GM12878 (cell line): ENCODE data around the gene EZH2. TPM values are rescaled to one million over a fixed set of nuclear protein-coding genes. Genes with fewer than 3 reads are reported as not detected.

Experiments
- ATAC-seq: fragments of 200-7000 bp; cut with Tn5 transposase; 3 replicates; pipeline ENCODE4 v1.9.1; 2020; ENCODE audit warnings: mild to moderate bottlenecking, moderate library complexity
- BruUV-seq: library from RNA; stranded (reverse); fragments of 400-500 nt; replicated peaks from 2 replicates; lab custom pipeline; 2021; lab: Mats Ljungman, UMichigan
- CTCF ChIA-PET: fragments of 300-600 bp; sonication (Branson Sonifier 250); formaldehyde crosslinking; extraction: SDS; loops from one replicate; lab custom pipeline; 2021; ENCODE audit warnings: inconsistent platforms; lab: Yijun Ruan, JAX
- POLR2A ChIA-PET: fragments of 350-600 bp; formaldehyde crosslinking; extraction: SDS; loops from one replicate; lab custom pipeline; 2021; ENCODE audit warnings: inconsistent platforms; lab: Charles Lee
- RAD21 ChIA-PET: fragments of 300-600 bp; sonication (Branson Sonifier 250); formaldehyde crosslinking; loops from one replicate; lab custom pipeline; 2023; ENCODE audit warnings: antibody characterized with exemption; ENCODE audit not compliant: unreplicated experiment; lab: Charles Lee
- SMC1A ChIA-PET: fragments of 300-600 bp; sonication (Branson Sonifier 250); formaldehyde crosslinking; loops from one replicate; lab custom pipeline; 2023; ENCODE audit not compliant: unreplicated experiment, uncharacterized antibody; lab: Charles Lee
- DNase-seq: peaks from one replicate; pipeline ENCODE4 v3.0.0-alpha.2; 2011; ENCODE audit warnings: low read depth, low spot score
- FAIRE-seq: peaks from 3 replicates; lab custom pipeline; 2011; peaks lifted over from hg19 to GRCh38; lab: Jason Lieb, UNC
- H2AFZ ChIP-seq: 2 replicates; pipeline ENCODE4 v1.6.0; 2011; ENCODE audit warnings: low read depth, low read length, control low read depth; ENCODE audit not compliant: control insufficient read depth
- H3K27ac ChIP-seq: 2 replicates; pipeline ENCODE4 v1.5.1; 2011; ENCODE audit warnings: control low read depth; ENCODE audit not compliant: control insufficient read depth, insufficient read depth
- H3K27me3 ChIP-seq, 2 experiments: replicated peaks in 1 of 2; 2 replicates each; pipeline versions ENCODE4 v1.6.0 to v1.6.1; 2011; ENCODE audit warnings: low read length in 1 of 2; ENCODE audit not compliant: control insufficient read depth in 2 of 2, insufficient read depth in 2 of 2
- H3K36me3 ChIP-seq, 2 experiments: 2 replicates each; pipeline ENCODE4 v1.5.1; 2011; ENCODE audit warnings: low read length in 1 of 2; ENCODE audit not compliant: control insufficient read depth in 2 of 2, insufficient read depth in 2 of 2
- H3K4me1 ChIP-seq: 2 replicates; pipeline ENCODE4 v1.6.1; 2011; ENCODE audit warnings: mild to moderate bottlenecking, low read length, moderate library complexity, mixed read lengths; ENCODE audit not compliant: control insufficient read depth, insufficient read depth
- H3K4me2 ChIP-seq: 2 replicates; pipeline ENCODE4 v1.6.0; 2011; ENCODE audit warnings: control low read depth; ENCODE audit not compliant: control insufficient read depth, insufficient read depth
- H3K4me3 ChIP-seq: fragments of 200-600 bp; sonication (generic); 2 replicates; pipeline ENCODE4 v1.5.1; 2016
- H3K79me2 ChIP-seq: 2 replicates; pipeline ENCODE4 v1.6.0; 2011; ENCODE audit warnings: low read length; ENCODE audit not compliant: control insufficient read depth, insufficient read depth
- H3K9ac ChIP-seq: 2 replicates; pipeline ENCODE4 v1.8.0; 2011; ENCODE audit warnings: low read length, control low read depth, mixed read lengths; ENCODE audit not compliant: control insufficient read depth, insufficient read depth
- H3K9me3 ChIP-seq: replicated peaks from 3 replicates; pipeline ENCODE4 v1.5.1; 2011; ENCODE audit warnings: mild to moderate bottlenecking, low read length; ENCODE audit not compliant: control insufficient read depth, insufficient read depth
- H4K20me1 ChIP-seq: 2 replicates; pipeline ENCODE4 v1.6.0; 2011; ENCODE audit not compliant: control insufficient read depth, insufficient read depth
- ATF7 ChIP-seq: fragments of 450-650 bp; IDR thresholded peaks from 2 replicates; pipeline ENCODE4 v1.6.1; 2016; ENCODE audit warnings: low read depth, mild to moderate bottlenecking
- BHLHE40 ChIP-seq, 2 experiments: fragments of 450-650 bp in 1 of 2; IDR thresholded peaks; 2 replicates each; pipeline ENCODE4 v1.6.1; 2011 to 2017; ENCODE audit warnings: low read depth in 2 of 2, borderline replicate concordance in 1 of 2, improper control_type of control experiment in 1 of 2, low read length in 1 of 2, mild to moderate bottlenecking in 1 of 2
- ETV6 ChIP-seq, 2 experiments: fragments of 450-650 bp in 1 of 2; IDR thresholded peaks in 1 of 2; conservative IDR thresholded peaks in 1 of 2; 2 replicates each; pipeline ENCODE4 v1.6.1; 2014; ENCODE audit warnings: antibody characterized with exemption in 1 of 2, borderline replicate concordance in 1 of 2, low read depth in 1 of 2, mild to moderate bottlenecking in 1 of 2, moderate library complexity in 1 of 2
- HCFC1 ChIP-seq: fragments of 150-350 bp; IDR thresholded peaks from 2 replicates; pipeline ENCODE4 v1.6.1; 2014; ENCODE audit warnings: low read length
- HDGF ChIP-seq: fragments of 450-650 bp; IDR thresholded peaks from 2 replicates; pipeline ENCODE4 v1.6.1; 2016; ENCODE audit warnings: antibody characterized with exemption
- POU2F2 ChIP-seq: IDR thresholded peaks from 3 replicates; pipeline ENCODE4 v1.6.1; 2011; ENCODE audit warnings: low read depth, mild to moderate bottlenecking, low read length, borderline replicate concordance
- RELA ChIP-seq: fragments of 450-650 bp; IDR thresholded peaks from 2 replicates; pipeline ENCODE4 v1.8.0; 2014; ENCODE audit warnings: borderline replicate concordance; ENCODE audit not compliant: partially characterized antibody
- ZNF207 ChIP-seq: fragments of 450-650 bp; IDR thresholded peaks from 2 replicates; pipeline ENCODE4 v1.6.1; 2014; ENCODE audit warnings: antibody characterized with exemption, mild to moderate bottlenecking, borderline replicate concordance
- WGBS: methylation state at CpG from one replicate; pipeline ENCODE4 v1.1.6; 2016; ENCODE audit warnings: low lambda C conversion rate; ENCODE audit not compliant: insufficient replicate concordance, insufficient coverage; ENCODE audit errors: missing lambda C conversion rate; 5-methylcytosine and 5-hydroxymethylcytosine counted together
- in situ Hi-C: fragments of 300-500 bp; cut with MboI; formaldehyde crosslinking; loops from 9 replicates; pipeline ENCODE4 v1.14.3; 2018; ENCODE audit warnings: mixed read lengths
- intact Hi-C: fragments of 100-400 bp; cut with micrococcal nuclease; formaldehyde crosslinking; loops from one replicate; pipeline ENCODE4 v1.14.2; 2022; ENCODE audit not compliant: unreplicated experiment
- polyA plus RNA-seq, 11 experiments: library from polyadenylated mRNA; depleted of rRNA in 4 of 11; unstranded in 6 of 11; stranded (reverse) in 5 of 11; fragments of >200 nt; fragmentation: Nextera tagmentation in 4 of 11; fragmentation: Illumina TruSeq in 1 of 11; extraction: Ambion mirVana in 4 of 11; extraction: Trizol in 1 of 11; gene quantifications; 1 replicate in 1 of 11; 2 replicates in 10 of 11; pipeline versions ENCODE4 v1.2.1 to v1.2.3, GENCODE V29; 2011 to 2016; ENCODE audit warnings: inconsistent platforms in 2 of 11, missing spikeins in 2 of 11, low read depth in 1 of 11
- total RNA-seq, 4 experiments: library from RNA; depleted of rRNA in 3 of 4; stranded (reverse); fragments of >200 nt in 3 of 4; fragmentation: Illumina TruSeq in 1 of 4; extraction: Trizol in 1 of 4; gene quantifications; 2 replicates each; pipeline versions ENCODE4 v1.2.1 to v1.2.3, GENCODE V29; 2013 to 2021
- TF ChIP-seq, protein P1 (sequence below): fragments of 450-650 bp; IDR thresholded peaks from 2 replicates; pipeline ENCODE4 v1.6.1; 2017; ENCODE audit warnings: mild to moderate bottlenecking
- TF ChIP-seq, protein P2 (sequence below): IDR thresholded peaks from 2 replicates; pipeline ENCODE4 v1.6.1; 2012; ENCODE audit warnings: mild to moderate bottlenecking, low read depth, low read length

Gene EZH2
- total and polyA plus RNA-seq, 10 of the 15 experiments (the other 5 are each of a cell fraction or from before 2014, with no cell fraction given) = 19.4 to 69.6 (median 40.8) TPM

DNA sequence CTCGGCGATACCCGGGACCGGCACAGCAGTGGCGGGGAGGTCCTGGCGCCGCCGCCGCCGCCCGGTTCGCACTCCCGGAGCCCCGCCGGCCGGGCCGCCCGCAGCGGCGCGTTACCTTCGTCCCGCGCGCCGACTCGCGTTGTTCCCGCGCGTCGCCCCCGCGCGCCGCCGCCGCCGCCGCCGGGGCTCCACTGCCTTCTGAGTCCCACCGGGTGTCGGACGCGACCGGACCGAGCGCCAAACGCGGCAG, at the start of gene EZH2 (continued):
- TF ChIP-seq RELA = no peak

DNA sequence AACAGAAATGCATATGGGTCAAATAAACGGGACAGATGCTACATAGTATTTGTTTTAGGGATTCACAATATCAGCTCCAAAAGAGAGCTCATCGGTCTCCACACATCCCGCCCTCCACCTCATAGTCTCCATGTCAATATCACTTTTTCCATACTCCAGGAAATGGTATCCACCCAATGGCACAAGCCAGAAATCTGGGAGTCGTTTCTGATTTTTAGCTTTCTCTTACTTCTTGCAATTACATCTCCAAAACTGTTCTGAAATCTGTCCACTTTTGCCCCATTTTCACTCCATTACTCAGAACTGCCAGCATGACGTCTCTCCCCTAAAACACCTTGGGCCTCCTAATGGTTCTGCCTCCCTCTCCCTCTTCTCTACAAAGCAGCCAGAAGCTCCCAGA, 47.4 kb upstream of the EZH2 start:
- Histone ChIP-seq H3K9ac (no peak overlapping the region), H3K27ac (no peak overlapping the region), H3K79me2 (no peaks in the 10 kb centered on the region), H3K4me3 (no peak overlapping the region), H3K36me3 (no peaks in the 10 kb centered on the region), H3K4me1 (no peaks in the 10 kb centered on the region; the same call in 1 of the 2 replicates), H3K27me3 (no peaks in the 10 kb centered on the region), H2AFZ (no peak overlapping the region), H4K20me1 (no peaks in the 10 kb centered on the region), H3K4me2 (no peak overlapping the region), H3K9me3 (no peaks in the 10 kb centered on the region)
- ATAC-seq (no peak), FAIRE-seq (no peak), DNase-seq (no peak)
- intact Hi-C loops = no loop called here
- ChIA-PET POLR2A (interaction anchor here (0.5 to 1.6 kb wide), 2 partner anchors 10 to 27 kb away, joined by 3 read pairs; no protein-coding TSS in a partner anchor), RAD21 (interaction anchor here (2.7 kb wide), 1 partner anchor 10 kb away, joined by 6 read pairs; no protein-coding TSS in a partner anchor), CTCF (interaction anchor here (0.6 to 0.9 kb wide), 2 partner anchors 40 to 355 kb away, joined by 3 read pairs; no protein-coding TSS in a partner anchor), SMC1A (interaction anchor here (0.7 to 1.3 kb wide), 4 partner anchors 11 to 91 kb away, joined by 3 to 4 read pairs (median 4); no protein-coding TSS in a partner anchor)
- BruUV-seq = no TSS peak
- TF ChIP-seq HDGF (no peak), POU2F2 (no peak), ETV6 (conservative IDR thresholded peaks at IDR 0.05 in 1 of 2, IDR thresholded peaks at IDR 0.05 in 1 of 2; ENCODE audit: borderline replicate concordance in 1 of 2, low read depth in 1 of 2) (no peak), ZNF207 (no peak), ATF7 (no peak), HCFC1 (no peak), BHLHE40 (IDR thresholded peaks at IDR 0.05; ENCODE audit: borderline replicate concordance in 1 of 2, low read depth in 2 of 2, low read length in 1 of 2) (no peak)
- TF ChIP-seq, protein P1, sequence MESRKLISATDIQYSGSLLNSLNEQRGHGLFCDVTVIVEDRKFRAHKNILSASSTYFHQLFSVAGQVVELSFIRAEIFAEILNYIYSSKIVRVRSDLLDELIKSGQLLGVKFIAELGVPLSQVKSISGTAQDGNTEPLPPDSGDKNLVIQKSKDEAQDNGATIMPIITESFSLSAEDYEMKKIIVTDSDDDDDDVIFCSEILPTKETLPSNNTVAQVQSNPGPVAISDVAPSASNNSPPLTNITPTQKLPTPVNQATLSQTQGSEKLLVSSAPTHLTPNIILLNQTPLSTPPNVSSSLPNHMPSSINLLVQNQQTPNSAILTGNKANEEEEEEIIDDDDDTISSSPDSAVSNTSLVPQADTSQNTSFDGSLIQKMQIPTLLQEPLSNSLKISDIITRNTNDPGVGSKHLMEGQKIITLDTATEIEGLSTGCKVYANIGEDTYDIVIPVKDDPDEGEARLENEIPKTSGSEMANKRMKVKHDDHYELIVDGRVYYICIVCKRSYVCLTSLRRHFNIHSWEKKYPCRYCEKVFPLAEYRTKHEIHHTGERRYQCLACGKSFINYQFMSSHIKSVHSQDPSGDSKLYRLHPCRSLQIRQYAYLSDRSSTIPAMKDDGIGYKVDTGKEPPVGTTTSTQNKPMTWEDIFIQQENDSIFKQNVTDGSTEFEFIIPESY = no peak
- TF ChIP-seq, protein P2, sequence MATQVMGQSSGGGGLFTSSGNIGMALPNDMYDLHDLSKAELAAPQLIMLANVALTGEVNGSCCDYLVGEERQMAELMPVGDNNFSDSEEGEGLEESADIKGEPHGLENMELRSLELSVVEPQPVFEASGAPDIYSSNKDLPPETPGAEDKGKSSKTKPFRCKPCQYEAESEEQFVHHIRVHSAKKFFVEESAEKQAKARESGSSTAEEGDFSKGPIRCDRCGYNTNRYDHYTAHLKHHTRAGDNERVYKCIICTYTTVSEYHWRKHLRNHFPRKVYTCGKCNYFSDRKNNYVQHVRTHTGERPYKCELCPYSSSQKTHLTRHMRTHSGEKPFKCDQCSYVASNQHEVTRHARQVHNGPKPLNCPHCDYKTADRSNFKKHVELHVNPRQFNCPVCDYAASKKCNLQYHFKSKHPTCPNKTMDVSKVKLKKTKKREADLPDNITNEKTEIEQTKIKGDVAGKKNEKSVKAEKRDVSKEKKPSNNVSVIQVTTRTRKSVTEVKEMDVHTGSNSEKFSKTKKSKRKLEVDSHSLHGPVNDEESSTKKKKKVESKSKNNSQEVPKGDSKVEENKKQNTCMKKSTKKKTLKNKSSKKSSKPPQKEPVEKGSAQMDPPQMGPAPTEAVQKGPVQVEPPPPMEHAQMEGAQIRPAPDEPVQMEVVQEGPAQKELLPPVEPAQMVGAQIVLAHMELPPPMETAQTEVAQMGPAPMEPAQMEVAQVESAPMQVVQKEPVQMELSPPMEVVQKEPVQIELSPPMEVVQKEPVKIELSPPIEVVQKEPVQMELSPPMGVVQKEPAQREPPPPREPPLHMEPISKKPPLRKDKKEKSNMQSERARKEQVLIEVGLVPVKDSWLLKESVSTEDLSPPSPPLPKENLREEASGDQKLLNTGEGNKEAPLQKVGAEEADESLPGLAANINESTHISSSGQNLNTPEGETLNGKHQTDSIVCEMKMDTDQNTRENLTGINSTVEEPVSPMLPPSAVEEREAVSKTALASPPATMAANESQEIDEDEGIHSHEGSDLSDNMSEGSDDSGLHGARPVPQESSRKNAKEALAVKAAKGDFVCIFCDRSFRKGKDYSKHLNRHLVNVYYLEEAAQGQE = no peak
- in situ Hi-C loops = no loop called here
- 70% methylated on average over 5 of the region's 5 CpGs for WGBS
